ENCODE data around the gene LRRC10.

The LRRC10 gene

DNA sequence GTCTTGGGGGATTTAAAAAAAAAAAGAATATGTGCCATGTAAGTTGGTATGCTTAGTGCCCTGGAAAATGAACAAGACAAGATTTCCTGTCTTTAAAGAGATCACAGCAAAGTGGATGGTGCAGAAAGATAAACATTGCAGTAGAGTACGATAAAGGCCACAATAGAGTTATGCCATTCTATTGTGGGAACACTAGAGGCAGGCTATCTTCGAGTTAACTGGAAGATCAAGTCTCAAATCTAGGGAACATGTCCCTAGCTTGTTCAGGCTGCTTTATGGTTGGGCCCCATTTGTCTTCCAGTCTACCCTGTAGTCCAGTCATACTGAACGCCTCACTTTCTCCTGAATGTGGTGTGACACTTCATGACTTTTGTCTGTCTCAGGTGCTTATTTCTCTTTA, 44.1 kb downstream of the LRRC10 start:
- no peak for DNase-seq

DNA sequence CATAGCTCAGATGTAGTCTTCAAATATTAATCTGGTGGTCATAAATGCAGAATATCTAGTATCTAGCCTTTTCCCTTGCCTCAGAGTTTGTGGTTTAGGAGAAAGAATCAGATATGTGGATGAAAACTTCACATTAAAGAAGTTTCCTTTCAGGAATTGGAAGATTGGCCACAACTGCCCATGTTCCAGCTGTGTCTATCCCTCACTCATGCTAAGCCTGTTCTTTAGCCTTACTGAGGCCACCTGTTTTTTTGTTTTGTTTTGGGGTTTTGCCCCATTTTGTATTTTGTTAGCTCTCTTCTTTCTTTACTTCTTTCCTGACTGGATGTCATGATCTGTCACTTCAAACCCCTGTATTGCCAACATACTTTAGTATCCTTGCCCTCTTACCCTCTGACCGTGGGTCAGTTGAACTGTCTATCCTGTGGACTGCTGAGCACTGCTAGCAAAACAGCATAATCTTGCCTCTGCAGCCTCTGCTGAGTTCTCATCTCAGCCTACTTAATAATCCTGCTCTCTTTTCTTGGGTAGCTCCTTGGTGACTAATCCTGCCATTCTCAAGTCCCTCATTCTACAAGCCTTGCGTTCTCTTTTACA, 47.4 kb downstream of the LRRC10 start:
- no peak for DNase-seq
